GM12878 (cell line): Measurements from ENCODE around the gene FGD5. TPM values are rescaled to one million over a fixed set of nuclear protein-coding genes. Genes with fewer than 3 reads are reported as not detected.

ENCODE experiments used
- ATAC-seq: fragments of 200-7000 bp; cut with Tn5 transposase; 3 replicates; pipeline ENCODE4 v1.9.1; 2020; ENCODE audit warnings: mild to moderate bottlenecking, moderate library complexity
- BruUV-seq: library from RNA; stranded (reverse); fragments of 400-500 nt; replicated peaks from 2 replicates; lab custom pipeline; 2021; lab: Mats Ljungman, UMichigan
- CTCF ChIA-PET: fragments of 300-600 bp; sonication (Branson Sonifier 250); formaldehyde crosslinking; extraction: SDS; loops from one replicate; lab custom pipeline; 2021; ENCODE audit warnings: inconsistent platforms; lab: Yijun Ruan, JAX
- POLR2A ChIA-PET: fragments of 350-600 bp; formaldehyde crosslinking; extraction: SDS; loops from one replicate; lab custom pipeline; 2021; ENCODE audit warnings: inconsistent platforms; lab: Charles Lee
- RAD21 ChIA-PET: fragments of 300-600 bp; sonication (Branson Sonifier 250); formaldehyde crosslinking; loops from one replicate; lab custom pipeline; 2023; ENCODE audit warnings: antibody characterized with exemption; ENCODE audit not compliant: unreplicated experiment; lab: Charles Lee
- SMC1A ChIA-PET: fragments of 300-600 bp; sonication (Branson Sonifier 250); formaldehyde crosslinking; loops from one replicate; lab custom pipeline; 2023; ENCODE audit not compliant: unreplicated experiment, uncharacterized antibody; lab: Charles Lee
- DNase-seq: peaks from one replicate; pipeline ENCODE4 v3.0.0-alpha.2; 2011; ENCODE audit warnings: low read depth, low spot score
- FAIRE-seq: peaks from 3 replicates; lab custom pipeline; 2011; peaks lifted over from hg19 to GRCh38; lab: Jason Lieb, UNC
- H2AFZ ChIP-seq: 2 replicates; pipeline ENCODE4 v1.6.0; 2011; ENCODE audit warnings: low read depth, low read length, control low read depth; ENCODE audit not compliant: control insufficient read depth
- H3K27ac ChIP-seq: 2 replicates; pipeline ENCODE4 v1.5.1; 2011; ENCODE audit warnings: control low read depth; ENCODE audit not compliant: control insufficient read depth, insufficient read depth
- H3K27me3 ChIP-seq, 2 experiments: replicated peaks in 1 of 2; 2 replicates each; pipeline versions ENCODE4 v1.6.0 to v1.6.1; 2011; ENCODE audit warnings: low read length in 1 of 2; ENCODE audit not compliant: control insufficient read depth in 2 of 2, insufficient read depth in 2 of 2
- H3K36me3 ChIP-seq, 2 experiments: 2 replicates each; pipeline ENCODE4 v1.5.1; 2011; ENCODE audit warnings: low read length in 1 of 2; ENCODE audit not compliant: control insufficient read depth in 2 of 2, insufficient read depth in 2 of 2
- H3K4me1 ChIP-seq: 2 replicates; pipeline ENCODE4 v1.6.1; 2011; ENCODE audit warnings: mild to moderate bottlenecking, low read length, moderate library complexity, mixed read lengths; ENCODE audit not compliant: control insufficient read depth, insufficient read depth
- H3K4me2 ChIP-seq: 2 replicates; pipeline ENCODE4 v1.6.0; 2011; ENCODE audit warnings: control low read depth; ENCODE audit not compliant: control insufficient read depth, insufficient read depth
- H3K4me3 ChIP-seq: fragments of 200-600 bp; sonication (generic); 2 replicates; pipeline ENCODE4 v1.5.1; 2016
- H3K79me2 ChIP-seq: 2 replicates; pipeline ENCODE4 v1.6.0; 2011; ENCODE audit warnings: low read length; ENCODE audit not compliant: control insufficient read depth, insufficient read depth
- H3K9ac ChIP-seq: 2 replicates; pipeline ENCODE4 v1.8.0; 2011; ENCODE audit warnings: low read length, control low read depth, mixed read lengths; ENCODE audit not compliant: control insufficient read depth, insufficient read depth
- H3K9me3 ChIP-seq: replicated peaks from 3 replicates; pipeline ENCODE4 v1.5.1; 2011; ENCODE audit warnings: mild to moderate bottlenecking, low read length; ENCODE audit not compliant: control insufficient read depth, insufficient read depth
- H4K20me1 ChIP-seq: 2 replicates; pipeline ENCODE4 v1.6.0; 2011; ENCODE audit not compliant: control insufficient read depth, insufficient read depth
- CBX5 ChIP-seq: sonication (generic); IDR thresholded peaks from 2 replicates; pipeline ENCODE4 v1.6.1; 2016; ENCODE audit warnings: low read depth, moderate library complexity, mild to moderate bottlenecking, inconsistent platforms
- IRF3 ChIP-seq: fragments of 450-650 bp; IDR thresholded peaks from 2 replicates; pipeline ENCODE4 v1.6.1; 2014; ENCODE audit warnings: mild to moderate bottlenecking
- MAX ChIP-seq: IDR thresholded peaks from 2 replicates; pipeline ENCODE4 v1.6.1; 2012; ENCODE audit warnings: low read depth, low read length, improper control_type of control experiment
- SMAD5 ChIP-seq: IDR thresholded peaks from 2 replicates; pipeline ENCODE4 v1.6.1; 2016; ENCODE audit warnings: antibody characterized with exemption, low read depth
- SREBF2 ChIP-seq: IDR thresholded peaks from 2 replicates; pipeline ENCODE4 v1.6.1; 2012; ENCODE audit warnings: mild to moderate bottlenecking, low read length
- ZNF217 ChIP-seq: fragments of 450-650 bp; IDR thresholded peaks from 2 replicates; pipeline ENCODE4 v1.6.1; 2017; ENCODE audit warnings: antibody characterized with exemption, mild to moderate bottlenecking
- whole genome bisulfite sequencing: methylation state at CpG from one replicate; pipeline ENCODE4 v1.1.6; 2016; ENCODE audit warnings: low lambda C conversion rate; ENCODE audit not compliant: insufficient replicate concordance, insufficient coverage; ENCODE audit errors: missing lambda C conversion rate; 5-methylcytosine and 5-hydroxymethylcytosine counted together
- in situ Hi-C: fragments of 300-500 bp; cut with MboI; formaldehyde crosslinking; loops from 9 replicates; pipeline ENCODE4 v1.14.3; 2018; ENCODE audit warnings: mixed read lengths
- intact Hi-C: fragments of 100-400 bp; cut with micrococcal nuclease; formaldehyde crosslinking; loops from one replicate; pipeline ENCODE4 v1.14.2; 2022; ENCODE audit not compliant: unreplicated experiment
- polyA plus RNA-seq, 11 experiments: library from polyadenylated mRNA; depleted of rRNA in 4 of 11; unstranded in 6 of 11; stranded (reverse) in 5 of 11; fragments of >200 nt; fragmentation: Nextera tagmentation in 4 of 11; fragmentation: Illumina TruSeq in 1 of 11; extraction: Ambion mirVana in 4 of 11; extraction: Trizol in 1 of 11; gene quantifications; 1 replicate in 1 of 11; 2 replicates in 10 of 11; pipeline versions ENCODE4 v1.2.1 to v1.2.3, GENCODE V29; 2011 to 2016; ENCODE audit warnings: inconsistent platforms in 2 of 11, missing spikeins in 2 of 11, low read depth in 1 of 11
- total RNA-seq, 4 experiments: library from RNA; depleted of rRNA in 3 of 4; stranded (reverse); fragments of >200 nt in 3 of 4; fragmentation: Illumina TruSeq in 1 of 4; extraction: Trizol in 1 of 4; gene quantifications; 2 replicates each; pipeline versions ENCODE4 v1.2.1 to v1.2.3, GENCODE V29; 2013 to 2021

FGD5 gene
- total and polyA plus RNA-seq, 10 of the 15 experiments (the other 5 are each of a cell fraction or from before 2014, with no cell fraction given) = 0.03 to 0.13 (median 0.11) TPM; not detected in 3

GRCh38 chr3:14823910-14824629 lies 5.3 kb downstream of the FGD5 start:
- H3K9ac ChIP-seq = no peak overlapping the region
- no peak for ATAC-seq
- H3K4me2 ChIP-seq = no peak overlapping the region
- WGBS = 50% methylated on average over 13 of the region's 13 CpGs
- H3K27ac ChIP-seq = no peak overlapping the region
- H2AFZ ChIP-seq = no peak overlapping the region
- SMC1A ChIA-PET = no interaction called here
- no peaks in the 10 kb centered on the region for H3K4me1 ChIP-seq
- no peak for FAIRE-seq
- no peaks in the 10 kb centered on the region for H4K20me1 ChIP-seq
- TF ChIP-seq SMAD5 (no peak), IRF3 (no peak)
- intact Hi-C loops (no loop called here), in situ Hi-C loops (no loop called here)
- no peaks in the 10 kb centered on the region for H3K36me3 ChIP-seq
- H3K4me3 ChIP-seq = no peak overlapping the region
- H3K79me2 ChIP-seq = no peaks in the 10 kb centered on the region
- H3K9me3 ChIP-seq = no peaks in the 10 kb centered on the region
- peaks cover 3 to 6% of the 10 kb centered on the region in 2 experiments; a peak in 3 of 4 replicates for H3K27me3 ChIP-seq
- RAD21 ChIA-PET = no interaction called here
- no TSS peak for BruUV-seq
- CTCF ChIA-PET = interaction anchor here (0.6 to 1.7 kb wide), 2 partner anchors 94 to 97 kb away, joined by 3 to 4 read pairs; no protein-coding TSS in a partner anchor
- POLR2A ChIA-PET = no interaction called here
- no peak for DNase-seq

- ATAC-seq (no peak), FAIRE-seq (no peak), DNase-seq (no peak)
- no peak overlapping the region for H3K9ac ChIP-seq
- H3K4me1 ChIP-seq = no peaks in the 10 kb centered on the region
- CTCF ChIA-PET = interaction anchor here (0.6 kb wide), 1 partner anchor 94 kb away, joined by 3 read pairs; no protein-coding TSS in a partner anchor
- no peak overlapping the region for H3K27ac ChIP-seq
- no peaks in the 10 kb centered on the region for H3K9me3 ChIP-seq
- H3K4me3 ChIP-seq = no peak overlapping the region
- intact Hi-C loops = no loop called here
- H3K4me2 ChIP-seq = no peak overlapping the region
- TF ChIP-seq ZNF217 = no peak
- TF ChIP-seq CBX5 = no peak
- no peak for TF ChIP-seq MAX
- TF ChIP-seq SREBF2 = no peak
- TF ChIP-seq SMAD5 = no peak
- TF ChIP-seq, all 136 proteins: peak for 0
- WGBS = 72% methylated on average over 2 of the region's 2 CpGs
- no TSS peak for BruUV-seq
- H3K27me3 ChIP-seq = peaks cover 3 to 6% of the 10 kb centered on the region in 2 experiments; a peak in 3 of 4 replicates
- H4K20me1 ChIP-seq = no peaks in the 10 kb centered on the region
- no peaks in the 10 kb centered on the region for H3K36me3 ChIP-seq
- ChIA-PET POLR2A (no interaction called here), SMC1A (no interaction called here), RAD21 (no interaction called here)
- in situ Hi-C loops = no loop called here
- no peaks in the 10 kb centered on the region for H3K79me2 ChIP-seq
- H2AFZ ChIP-seq = no peak overlapping the region
Observed at GRCh38 chr3:14824646-14825045, 5.9 kb downstream of the FGD5 start.
